HG03175 (cell line): ENCODE results near the gene ZFTA.

Experiments
- ATAC-seq: cut with Tn5 transposase; IDR thresholded peaks from one replicate; pipeline ENCODE4 v1.9.1; 2021; ENCODE audit warnings: mild to moderate bottlenecking, moderate library complexity; ENCODE audit not compliant: unreplicated experiment

Gene ZFTA

GRCh38 chr11:63756919-63757761, 11.4 kb downstream of the ZFTA start:
- no peak for ATAC-seq

GRCh38 chr11:63749624-63750023, 19.0 kb downstream of the ZFTA start:
- ATAC-seq = no peak

- ATAC-seq = no peak
Observed at GRCh38 chr11:63747011-63747410, 21.6 kb downstream of the ZFTA start.

GRCh38 chr11:63745304-63746170, 23.0 kb downstream of the ZFTA start:
- ATAC-seq = no peak

- no peak for ATAC-seq
Observed at GRCh38 chr11:63738720-63739360, 29.7 kb downstream of the ZFTA start.

- ATAC-seq = no peak
Observed at GRCh38 chr11:63737718-63738117, 30.9 kb downstream of the ZFTA start.

GRCh38 chr11:63736864-63737263, 31.7 kb downstream of the ZFTA start:
- no peak for ATAC-seq

GRCh38 chr11:63729326-63729725, 39.2 kb downstream of the ZFTA start:
- no peak for ATAC-seq

- ATAC-seq = no peak
Observed at GRCh38 chr11:63720611-63721010, 48.0 kb downstream of the ZFTA start.

GRCh38 chr11:63719987-63720386, 48.6 kb downstream of the ZFTA start:
- ATAC-seq = no peak

- ATAC-seq = no peak
Observed at GRCh38 chr11:63719001-63719400, 49.6 kb downstream of the ZFTA start.
